K562 (cell line): ENCODE results near the gene SLC25A48. TPM values are rescaled to one million over a fixed set of nuclear protein-coding genes. Genes with fewer than 3 reads are reported as not detected.

Experiments
- ATAC-seq: fragments of 200-7000 bp; cut with Tn5 transposase; 3 replicates; pipeline ENCODE4 v1.9.1; 2020; ENCODE audit warnings: moderate library complexity
- BruUV-seq: library from RNA; stranded (reverse); fragments of 400-500 nt; replicated peaks from 2 replicates; lab custom pipeline; 2021; lab: Mats Ljungman, UMichigan
- CTCF ChIA-PET: fragments of 300-600 bp; formaldehyde crosslinking; extraction: SDS; loops from one replicate; lab custom pipeline; 2021; ENCODE audit warnings: low intra/inter-chr PET ratio; lab: Yijun Ruan, JAX
- POLR2A ChIA-PET: fragments of 300-600, 350-650 bp; sonication (Branson Sonifier 250); formaldehyde crosslinking; extraction: SDS; loops from one replicate; lab custom pipeline; 2021; ENCODE audit warnings: antibody characterized with exemption, inconsistent platforms; lab: Yijun Ruan, JAX
- DNase-seq, 4 experiments: peaks; one replicate each; pipeline versions ENCODE4 v3.0.0 to v3.0.0-alpha.2; 2011 to 2018; ENCODE audit warnings: low spot score in 3 of 4, mixed read lengths in 3 of 4; ENCODE audit errors: extremely low read depth in 1 of 4
- FAIRE-seq: peaks from 2 replicates; lab custom pipeline; 2011; peaks lifted over from hg19 to GRCh38; lab: Jason Lieb, UNC
- H2AFZ ChIP-seq: 2 replicates; pipeline ENCODE4 v1.6.0; 2011; ENCODE audit warnings: low read depth, low read length, control low read depth, inconsistent platforms
- H3K27ac ChIP-seq: fragments of 200-600 bp; 3 replicates; pipeline ENCODE4 v1.8.0; 2011; ENCODE audit warnings: low read depth, mild to moderate bottlenecking, control low read depth, inconsistent platforms, low read length, moderate library complexity, mixed read lengths; ENCODE audit errors: extremely low read depth
- H3K27me3 ChIP-seq, 2 experiments: fragments of 300-600 bp in 1 of 2; 2 replicates in 1 of 2; 3 replicates in 1 of 2; pipeline versions ENCODE4 v1.6.0 to v1.8.0; 2011; ENCODE audit warnings: inconsistent platforms in 2 of 2, low read length in 2 of 2, mild to moderate bottlenecking in 1 of 2, mixed read lengths in 1 of 2, moderate library complexity in 1 of 2; ENCODE audit not compliant: control insufficient read depth in 2 of 2, insufficient read depth in 2 of 2
- H3K36me3 ChIP-seq: fragments of 300-600 bp; 3 replicates; pipeline ENCODE4 v1.8.0; 2011; ENCODE audit warnings: mild to moderate bottlenecking, low read length, inconsistent platforms; ENCODE audit not compliant: control insufficient read depth, insufficient read depth
- H3K4me1 ChIP-seq, 2 experiments: fragments of 200-600 bp in 1 of 2; replicated peaks in 1 of 2; 2 replicates in 1 of 2; 3 replicates in 1 of 2; pipeline versions ENCODE4 v1.5.1 to v1.8.0; 2011; ENCODE audit warnings: inconsistent platforms in 2 of 2, low read length in 2 of 2, mild to moderate bottlenecking in 1 of 2, mixed read lengths in 1 of 2, moderate library complexity in 1 of 2; ENCODE audit not compliant: control insufficient read depth in 2 of 2, insufficient read depth in 2 of 2
- H3K4me2 ChIP-seq: 2 replicates; pipeline ENCODE4 v1.6.1; 2011; ENCODE audit warnings: low read length, control low read depth, inconsistent platforms, mixed read lengths; ENCODE audit not compliant: insufficient read depth
- H3K4me3 ChIP-seq: fragments of 200-600 bp; sonication (generic), shearing (Covaris generic); 2 replicates; pipeline ENCODE4 v1.5.1; 2016; ENCODE audit warnings: control low read depth, inconsistent platforms
- H3K79me2 ChIP-seq: fragments of 200-600 bp; 3 replicates; pipeline ENCODE4 v1.8.0; 2011; ENCODE audit warnings: low read length, inconsistent platforms; ENCODE audit not compliant: control insufficient read depth, insufficient read depth
- H3K9ac ChIP-seq, 2 experiments: 2 replicates each; pipeline versions ENCODE4 v1.6.0 to v1.6.1; 2011; ENCODE audit warnings: low read depth in 2 of 2, low read length in 2 of 2, control low read depth in 1 of 2, inconsistent platforms in 1 of 2, mild to moderate bottlenecking in 1 of 2, mixed read lengths in 1 of 2; ENCODE audit not compliant: insufficient read depth in 1 of 2
- H3K9me1 ChIP-seq: one replicate; pipeline ENCODE4 v1.6.0; 2011; ENCODE audit warnings: inconsistent platforms, mild to moderate bottlenecking, low read length, moderate library complexity; ENCODE audit not compliant: control insufficient read depth, insufficient read depth
- H3K9me3 ChIP-seq: replicated peaks from 2 replicates; pipeline ENCODE4 v1.5.1; 2011; ENCODE audit warnings: low read depth, low read length, inconsistent platforms; ENCODE audit not compliant: control insufficient read depth, insufficient read depth
- H4K20me1 ChIP-seq: replicated peaks from 2 replicates; pipeline ENCODE4 v1.6.1; 2011; ENCODE audit warnings: low read length, inconsistent platforms, mixed read lengths; ENCODE audit not compliant: control insufficient read depth, insufficient read depth
- ATF6 ChIP-seq: sonication (generic); formaldehyde crosslinking; IDR thresholded peaks from 2 replicates; pipeline ENCODE4 v1.4.0; 2020; ENCODE audit warnings: mild to moderate bottlenecking, missing genetic modification reagents
- CGGBP1 ChIP-seq: fragments of 250-450 bp; sonication (Bioruptor Pico); IDR thresholded peaks from 2 replicates; pipeline ENCODE4 v1.9.0; 2021; ENCODE audit warnings: mild to moderate bottlenecking
- DDX20 ChIP-seq: fragments of 450-650 bp; IDR thresholded peaks from 2 replicates; pipeline ENCODE4 v1.6.1; 2016; ENCODE audit warnings: missing genetic modification characterization, low read depth, mild to moderate bottlenecking, missing compliant biosample characterization, moderate library complexity
- HNRNPUL1 ChIP-seq: fragments of 200-400 bp; formaldehyde crosslinking; IDR thresholded peaks from 2 replicates; pipeline ENCODE4 v1.6.1; 2017; ENCODE audit warnings: low read length
- NCOA2 ChIP-seq, 2 experiments: fragments of 450-650 bp; IDR thresholded peaks; 2 replicates each; pipeline ENCODE4 v1.6.1; 2018; ENCODE audit warnings: mild to moderate bottlenecking in 2 of 2, moderate library complexity in 1 of 2; ENCODE audit not compliant: partially characterized antibody in 2 of 2
- NCOA4 ChIP-seq: fragments of 450-650 bp; IDR thresholded peaks from 2 replicates; pipeline ENCODE4 v1.6.1; 2018; ENCODE audit warnings: mild to moderate bottlenecking; ENCODE audit not compliant: partially characterized antibody
- NFYB ChIP-seq: IDR thresholded peaks from 2 replicates; pipeline ENCODE4 v1.6.1; 2011; ENCODE audit warnings: mild to moderate bottlenecking, moderate library complexity; ENCODE audit not compliant: insufficient read length; ENCODE audit errors: extremely low read depth
- NRF1 ChIP-seq, 2 experiments: fragments of 450-650 bp; IDR thresholded peaks in 1 of 2; conservative IDR thresholded peaks in 1 of 2; 2 replicates each; pipeline ENCODE4 v1.6.1; 2014; ENCODE audit warnings: mild to moderate bottlenecking in 2 of 2
- PRPF4 ChIP-seq: fragments of 200-400 bp; formaldehyde crosslinking; IDR thresholded peaks from one replicate; pipeline ENCODE4 v1.6.1; 2017; ENCODE audit warnings: low read length, low read depth, mild to moderate bottlenecking; ENCODE audit not compliant: insufficient read depth, poor library complexity, severe bottlenecking
- SIN3B ChIP-seq: fragments of 450-650 bp; IDR thresholded peaks from 2 replicates; pipeline ENCODE4 v1.6.1; 2017; ENCODE audit warnings: low read depth, mild to moderate bottlenecking, moderate library complexity
- STAG1 ChIP-seq: sonication (generic); formaldehyde crosslinking; IDR thresholded peaks from 2 replicates; pipeline ENCODE4 v1.5.0; 2020; ENCODE audit warnings: missing genetic modification reagents, borderline replicate concordance
- XRCC4 ChIP-seq: IDR thresholded peaks from one replicate; pipeline ENCODE4 v1.6.1; 2011; ENCODE audit not compliant: insufficient read depth, insufficient read length; ENCODE audit errors: extremely low read depth
- ZNF280A ChIP-seq: fragments of 450-650 bp; IDR thresholded peaks from 2 replicates; pipeline ENCODE4 v1.6.1; 2018; ENCODE audit warnings: mild to moderate bottlenecking, low read depth; ENCODE audit not compliant: partially characterized antibody
- ZNF655 ChIP-seq: fragments of 250-450 bp; sonication (Bioruptor Pico); IDR thresholded peaks from 2 replicates; pipeline ENCODE4 v1.5.0; 2021
- WGBS: fragments of 100-300 bp; shearing (Covaris generic); methylation state at CpG from one replicate; pipeline ENCODE4 v1.1.6; 2016; ENCODE audit warnings: low coverage, mixed read lengths; ENCODE audit not compliant: insufficient coverage; ENCODE audit errors: missing lambda C conversion rate; 5-methylcytosine and 5-hydroxymethylcytosine counted together
- in situ Hi-C: fragments of 300-500 bp; cut with MboI; formaldehyde crosslinking; loops from 4 replicates; pipeline ENCODE4 v1.15.0; 2018; ENCODE audit warnings: inconsistent platforms, mixed read lengths
- intact Hi-C: fragments of 100-400 bp; cut with micrococcal nuclease; formaldehyde crosslinking; loops from 2 replicates; pipeline ENCODE4 v1.14.2; 2022
- polyA plus RNA-seq, 8 experiments: library from polyadenylated mRNA; depleted of rRNA in 4 of 8; stranded (reverse) in 5 of 8; unstranded in 3 of 8; fragments of >200 nt; fragmentation: Nextera tagmentation in 2 of 8; fragmentation: Illumina TruSeq in 1 of 8; extraction: Ambion mirVana in 2 of 8; extraction: Trizol in 1 of 8; gene quantifications; 2 replicates each; pipeline versions ENCODE4 v1.2.1 to v1.2.3, GENCODE V29; 2011 to 2014; ENCODE audit warnings: inconsistent platforms in 1 of 8, missing spikeins in 1 of 8
- total RNA-seq, 7 experiments: library from RNA; depleted of rRNA in 6 of 7; stranded (reverse); fragments of >200 nt in 6 of 7; fragmentation: Illumina TruSeq in 2 of 7; extraction: Trizol in 2 of 7; gene quantifications; 2 replicates each; pipeline versions ENCODE4 v1.2.1 to v1.2.3, GENCODE V29; 2011 to 2021; ENCODE audit warnings: low replicate concordance in 1 of 7

Gene SLC25A48
- total and polyA plus RNA-seq, 9 of the 15 experiments (the other 6 are each of a cell fraction or from before 2014, with no cell fraction given) = 0.08 to 0.35 (median 0.23) TPM; not detected in 1

- no peak for TF ChIP-seq ZNF280A
Measured at GRCh38 chr5:135800656-135801055, 33.8 kb upstream of the SLC25A48 start (continued).

- Histone ChIP-seq H3K9ac (0 out of 4 replicates have a peak overlapping the region, but pooled peaks of 1 of the 2 experiments have one; percentile 40), H3K4me3 (no peak overlapping the region), H2AFZ (no peak overlapping the region), H3K27ac (no peak overlapping the region), H3K4me2 (no peak overlapping the region), H3K36me3 (no peaks in the 10 kb centered on the region), H3K9me3 (no peaks in the 10 kb centered on the region; the same call in 1 of the 2 replicates), H3K4me1 (no peaks in the 10 kb centered on the region), H4K20me1 (no peaks in the 10 kb centered on the region), H3K9me1 (no peaks in the 10 kb centered on the region), H3K27me3 (peaks cover 4 to 24% of the 10 kb centered on the region in 2 experiments; a peak in 3 of 5 replicates), H3K79me2 (no peaks in the 10 kb centered on the region)
- BruUV-seq = no TSS peak
- CTCF ChIA-PET = no interaction called here
- no peak for ATAC-seq
- intact Hi-C loops = no loop called here
- WGBS = 0% methylated on average over 7 of the region's 7 CpGs
- in situ Hi-C loops = no loop called here
- FAIRE-seq = no peak
- no peak for DNase-seq
- POLR2A ChIA-PET = no interaction called here
- no peak for TF ChIP-seq NFYB
- TF ChIP-seq DDX20 (tag) = no peak
- no peak for TF ChIP-seq XRCC4
- TF ChIP-seq PRPF4 = no peak
- no peak for TF ChIP-seq NCOA2 (IDR thresholded peaks at IDR 0.05; ENCODE audit: partially characterized antibody in 2 of 2)
- no peak for TF ChIP-seq NRF1 (conservative IDR thresholded peaks at IDR 0.05 in 1 of 2, IDR thresholded peaks at IDR 0.05 in 1 of 2)
- no peak for TF ChIP-seq SIN3B
- TF ChIP-seq ZNF655 (CRISPR knock-in tag) = no peak
- TF ChIP-seq CGGBP1 (CRISPR knock-in tag) = no peak
- no peak for TF ChIP-seq ATF6 (CRISPR knock-in tag)
- no peak for TF ChIP-seq HNRNPUL1
- TF ChIP-seq STAG1 (CRISPR knock-in tag) = no peak
- no peak for TF ChIP-seq NCOA4
Measured at GRCh38 chr5:135810188-135810943, 24.1 kb upstream of the SLC25A48 start.
